BE2C (cell line): ENCODE results near the gene SLC22A2.

ENCODE experiments used
- DNase-seq: peaks from one replicate; pipeline ENCODE4 v3.0.0-alpha.2; 2020
- H3K27me3 ChIP-seq: fragments of 250-450 bp; sonication (Bioruptor Pico); 2 replicates; pipeline ENCODE4 v1.5.1; 2020; ENCODE audit warnings: mild to moderate bottlenecking
- H3K36me3 ChIP-seq: fragments of 250-450 bp; sonication (Bioruptor Pico); 2 replicates; pipeline ENCODE4 v1.5.1; 2020; ENCODE audit warnings: mild to moderate bottlenecking
- H3K4me1 ChIP-seq: fragments of 250-450 bp; sonication (Bioruptor Pico); 2 replicates; pipeline ENCODE4 v1.5.1; 2020
- H3K4me3 ChIP-seq: 2 replicates; pipeline ENCODE4 v1.5.1; 2011; ENCODE audit warnings: low read depth, low read length
- H3K9me3 ChIP-seq: fragments of 250-450 bp; sonication (Bioruptor Pico); 2 replicates; pipeline ENCODE4 v1.5.1; 2020
- TF ChIP-seq, protein P1 (sequence below): IDR thresholded peaks from 2 replicates; pipeline ENCODE4 v1.5.1; 2012; ENCODE audit warnings: mild to moderate bottlenecking, low read depth, low read length

Gene SLC22A2

DNA sequence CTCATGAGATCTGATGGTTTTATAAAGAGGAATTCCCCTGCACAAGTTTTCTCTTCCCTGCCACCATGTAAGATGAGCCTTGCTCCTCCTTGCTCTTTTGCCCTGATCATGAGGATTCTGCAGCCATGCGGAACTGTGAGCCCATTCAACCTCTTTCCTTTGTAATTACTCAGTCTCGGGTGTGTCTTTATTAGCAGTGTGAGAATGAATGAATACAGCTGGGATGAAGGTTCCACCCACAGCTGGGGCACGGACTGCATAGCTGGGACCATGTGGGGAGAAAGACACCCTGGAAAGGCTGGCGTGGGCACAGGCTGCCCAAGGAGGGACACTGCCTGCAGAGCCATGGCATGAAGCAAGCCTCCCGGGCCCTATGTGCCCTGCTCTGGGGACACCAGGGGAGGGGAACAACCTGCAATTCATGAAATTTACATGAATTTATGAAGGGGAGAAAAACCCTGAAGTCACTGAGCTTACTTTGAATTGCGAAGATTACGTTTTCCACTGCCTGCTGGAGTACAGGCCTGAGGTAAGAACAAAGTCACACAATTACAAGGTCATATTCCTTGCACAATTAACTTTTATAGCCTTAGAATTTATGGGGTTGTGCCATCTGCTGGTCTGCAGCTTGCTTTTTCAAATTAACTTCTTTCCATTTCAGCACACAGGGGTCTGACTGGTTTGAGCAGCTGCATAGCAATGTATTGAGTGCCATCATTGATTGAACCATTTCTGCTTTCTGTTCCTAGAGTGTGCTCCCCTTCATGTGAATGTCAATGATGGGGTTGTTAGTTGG, 90.8 kb downstream of the SLC22A2 start:
- Histone ChIP-seq H3K9me3 (no peaks in the 10 kb centered on the region), H3K27me3 (no peaks in the 10 kb centered on the region), H3K4me3 (no peak overlapping the region), H3K36me3 (no peaks in the 10 kb centered on the region), H3K4me1 (no peaks in the 10 kb centered on the region)
- TF ChIP-seq, protein P1, sequence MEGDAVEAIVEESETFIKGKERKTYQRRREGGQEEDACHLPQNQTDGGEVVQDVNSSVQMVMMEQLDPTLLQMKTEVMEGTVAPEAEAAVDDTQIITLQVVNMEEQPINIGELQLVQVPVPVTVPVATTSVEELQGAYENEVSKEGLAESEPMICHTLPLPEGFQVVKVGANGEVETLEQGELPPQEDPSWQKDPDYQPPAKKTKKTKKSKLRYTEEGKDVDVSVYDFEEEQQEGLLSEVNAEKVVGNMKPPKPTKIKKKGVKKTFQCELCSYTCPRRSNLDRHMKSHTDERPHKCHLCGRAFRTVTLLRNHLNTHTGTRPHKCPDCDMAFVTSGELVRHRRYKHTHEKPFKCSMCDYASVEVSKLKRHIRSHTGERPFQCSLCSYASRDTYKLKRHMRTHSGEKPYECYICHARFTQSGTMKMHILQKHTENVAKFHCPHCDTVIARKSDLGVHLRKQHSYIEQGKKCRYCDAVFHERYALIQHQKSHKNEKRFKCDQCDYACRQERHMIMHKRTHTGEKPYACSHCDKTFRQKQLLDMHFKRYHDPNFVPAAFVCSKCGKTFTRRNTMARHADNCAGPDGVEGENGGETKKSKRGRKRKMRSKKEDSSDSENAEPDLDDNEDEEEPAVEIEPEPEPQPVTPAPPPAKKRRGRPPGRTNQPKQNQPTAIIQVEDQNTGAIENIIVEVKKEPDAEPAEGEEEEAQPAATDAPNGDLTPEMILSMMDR: no peak
- DNase-seq: no peak
